Aorta (tissue), 5 donors: ENCODE measurements around the gene RPGRIP1. TPM values are rescaled to one million over a fixed set of nuclear protein-coding genes. Genes with fewer than 3 reads are reported as not detected.
"Not testable (repeated sequence)": the region's sequence is repeated elsewhere in the genome, so short reads cannot be mapped to it uniquely, and the experiment has no call there.

Source experiments
- ATAC-seq: fragments of 200-7000 bp; cut with Tn5 transposase; one replicate; pipeline ENCODE4 v1.9.1; 2022; ENCODE audit warnings: moderate library complexity; ENCODE audit not compliant: low FRiP score
- DNase-seq, 2 donors: peaks; one replicate each; pipeline ENCODE4 v3.0.0-alpha.2; 2020
- H3K27ac ChIP-seq, 2 donors: one replicate each; pipeline ENCODE4 v1.5.1; 2013; ENCODE audit warnings: low read length in 2 of 2, mild to moderate bottlenecking in 2 of 2, moderate library complexity in 2 of 2, control low read depth in 1 of 2, inconsistent platforms in 1 of 2, low read depth in 1 of 2
- H3K27me3 ChIP-seq, 2 donors: one replicate each; pipeline ENCODE4 v1.6.1; 2013; ENCODE audit warnings: control low read depth in 1 of 2, low read length in 1 of 2, mild to moderate bottlenecking in 1 of 2, moderate library complexity in 1 of 2; ENCODE audit not compliant: insufficient read depth in 2 of 2, control insufficient read depth in 1 of 2
- H3K36me3 ChIP-seq, 2 donors: one replicate each; pipeline ENCODE4 v1.6.1; 2013; ENCODE audit warnings: control low read depth in 1 of 2, low read length in 1 of 2, mild to moderate bottlenecking in 1 of 2; ENCODE audit not compliant: insufficient read depth in 2 of 2, control insufficient read depth in 1 of 2
- H3K4me1 ChIP-seq, 2 donors: one replicate each; pipeline ENCODE4 v1.6.1; 2013; ENCODE audit warnings: low read length in 2 of 2, control low read depth in 1 of 2, mild to moderate bottlenecking in 1 of 2, moderate library complexity in 1 of 2; ENCODE audit not compliant: insufficient read depth in 2 of 2, control insufficient read depth in 1 of 2
- H3K4me3 ChIP-seq, 2 donors: one replicate each; pipeline ENCODE4 v1.5.1; 2013; ENCODE audit warnings: low read length in 2 of 2, control low read depth in 1 of 2, mild to moderate bottlenecking in 1 of 2
- H3K9me3 ChIP-seq: one replicate; pipeline ENCODE4 v1.6.1; 2013; ENCODE audit warnings: mild to moderate bottlenecking, low read length; ENCODE audit not compliant: control insufficient read depth
- WGBS, 2 donors: extraction: QIAGEN DNeasy Blood & Tissue Kit; methylation state at CpG; one replicate each; pipeline ENCODE4 v1.1.7; 2013; 5-methylcytosine and 5-hydroxymethylcytosine counted together
- intact Hi-C, 2 donors: fragments of 100-400 bp; cut with DNase I; formaldehyde crosslinking; loops; one replicate each; pipeline versions ENCODE4 v1.14.2 to v1.15.0; 2022
- polyA plus RNA-seq, 2 donors: library from polyadenylated mRNA; stranded (reverse); fragments of 200-250 nt; gene quantifications; one replicate each; pipeline ENCODE4 v1.2.3, GENCODE V29; 2013
- total RNA-seq, 2 donors: library from RNA; stranded (reverse); fragmentation: NEBNext Ultra II Directional; extraction: Animal tissue kit (Norgen Biotek cat#: 25700); gene quantifications; one replicate each; pipeline ENCODE4 v1.2.1, GENCODE V29; 2021
- donor health status: healthy with polysubstance abuse.
- donor health status: Bipolar disorder and iron deficiency.
- donor health status: DM: no; HTN: no; CAD: no.
- donor health status: DM: no; HTN: no; CAD: no.
- donor health status: DM: yes; HTN: yes; CAD: no.

The RPGRIP1 gene
- total and polyA plus RNA-seq, 4 donors = 0.25 to 2.3 (median 0.39) TPM; not detected in 1

- intact Hi-C loops = not testable (repeated sequence)
Measured at GRCh38 chr14:21302836-21303140, 22.9 kb downstream of the RPGRIP1 start.

GRCh38 chr14:21307637-21308036 is 27.8 kb downstream of the RPGRIP1 start:
- ATAC-seq (no peak), DNase-seq (no peak)
- Histone ChIP-seq H3K27me3 (peaks cover 0 to 2% of the 10 kb centered on the region in 2 donors), H3K36me3 (no peaks in the 10 kb centered on the region), H3K4me1 (no peaks in the 10 kb centered on the region), H3K9me3 (no peaks in the 10 kb centered on the region), H3K4me3 (no peak overlapping the region), H3K27ac (no peak overlapping the region)
- WGBS, 2 donors = 81 to 87% methylated on average over 3 of the region's 3 CpGs
- intact Hi-C loops = no loop called here

More at GRCh38 chr14:21302836-21303140, 22.9 kb downstream of the RPGRIP1 start:
- not testable (repeated sequence) for H3K4me1 ChIP-seq, ATAC-seq, H3K27me3 ChIP-seq, DNase-seq, H3K27ac ChIP-seq, H3K36me3 ChIP-seq, H3K4me3 ChIP-seq, H3K9me3 ChIP-seq
- WGBS, 2 donors = 83 to 90% methylated on average over 2 of the region's 2 CpGs

- ATAC-seq (no peak), DNase-seq (no peak)
- Histone ChIP-seq H3K4me3 (peak overlapping the region in 1 of 2 donors; percentile 34), H3K27ac (no peak overlapping the region), H3K27me3 (peaks cover 0 to 2% of the 10 kb centered on the region in 2 donors), H3K36me3 (no peaks in the 10 kb centered on the region), H3K9me3 (no peaks in the 10 kb centered on the region), H3K4me1 (no peaks in the 10 kb centered on the region)
- intact Hi-C loops = no loop called here
Measured at GRCh38 chr14:21308132-21308478, 28.2 kb downstream of the RPGRIP1 start.

- peak in 1 of 2 donors; percentile 56 for DNase-seq
- Histone ChIP-seq H3K36me3 (no peaks in the 10 kb centered on the region), H3K27ac (no peak overlapping the region), H3K4me1 (no peaks in the 10 kb centered on the region), H3K4me3 (peak overlapping the region in 1 of 2 donors; percentile 34), H3K27me3 (peaks cover 0 to 2% of the 10 kb centered on the region in 2 donors), H3K9me3 (no peaks in the 10 kb centered on the region)
- ATAC-seq = peak; percentile 48
- WGBS, 2 donors = 2% methylated on average over 16 of the region's 16 CpGs
- intact Hi-C loops = no loop called here
Measured at GRCh38 chr14:21308479-21309237, 28.8 kb downstream of the RPGRIP1 start.

GRCh38 chr14:21309238-21309636 is 29.4 kb downstream of the RPGRIP1 start:
- Histone ChIP-seq H3K4me1 (no peaks in the 10 kb centered on the region), H3K36me3 (no peaks in the 10 kb centered on the region), H3K27ac (no peak overlapping the region), H3K27me3 (peaks cover 0 to 2% of the 10 kb centered on the region in 2 donors), H3K4me3 (no peak overlapping the region), H3K9me3 (no peaks in the 10 kb centered on the region)
- DNase-seq (no peak), ATAC-seq (no peak)
- 69 to 76% methylated on average over 8 of the region's 8 CpGs for WGBS, 2 donors
- intact Hi-C loops = no loop called here

- Histone ChIP-seq H3K27me3 (peaks cover 0 to 2% of the 10 kb centered on the region in 2 donors), H3K4me1 (no peaks in the 10 kb centered on the region), H3K4me3 (no peak overlapping the region), H3K9me3 (no peaks in the 10 kb centered on the region), H3K36me3 (no peaks in the 10 kb centered on the region), H3K27ac (no peak overlapping the region)
- DNase-seq (no peak), ATAC-seq (no peak)
- WGBS, 2 donors = 91 to 95% methylated on average over 3 of the region's 3 CpGs
- intact Hi-C loops = no loop called here
Measured at GRCh38 chr14:21309956-21310355, 30.1 kb downstream of the RPGRIP1 start.

- 52 to 56% methylated on average over 2 of the region's 2 CpGs for WGBS, 2 donors
- H3K27ac ChIP-seq = no peak overlapping the region
- peaks cover 0 to 2% of the 10 kb centered on the region in 2 donors for H3K27me3 ChIP-seq
- no peaks in the 10 kb centered on the region for H3K4me1 ChIP-seq
- DNase-seq (no peak), ATAC-seq (no peak)
- intact Hi-C loops = no loop called here
- H3K36me3 ChIP-seq = no peaks in the 10 kb centered on the region
- H3K4me3 ChIP-seq = no peak overlapping the region
- no peaks in the 10 kb centered on the region for H3K9me3 ChIP-seq
Measured at GRCh38 chr14:21311614-21312013, 31.7 kb downstream of the RPGRIP1 start.

GRCh38 chr14:21313512-21313911 is 33.6 kb downstream of the RPGRIP1 start:
- no peak overlapping the region for H3K27ac ChIP-seq
- H3K36me3 ChIP-seq = no peaks in the 10 kb centered on the region
- intact Hi-C loops = no loop called here
- no peaks in the 10 kb centered on the region for H3K9me3 ChIP-seq
- no peak for ATAC-seq
- H3K4me3 ChIP-seq = no peak overlapping the region
- H3K27me3 ChIP-seq = peaks cover 0 to 1% of the 10 kb centered on the region in 2 donors
- 86 to 88% methylated on average over 12 of the region's 12 CpGs for WGBS, 2 donors
- no peaks in the 10 kb centered on the region for H3K4me1 ChIP-seq
- DNase-seq = no peak

GRCh38 chr14:21317398-21317797 is 37.5 kb downstream of the RPGRIP1 start:
- 41 to 44% methylated on average over 3 of the region's 3 CpGs for WGBS, 2 donors
- Histone ChIP-seq H3K4me3 (no peak overlapping the region), H3K9me3 (no peaks in the 10 kb centered on the region), H3K4me1 (no peaks in the 10 kb centered on the region), H3K36me3 (no peaks in the 10 kb centered on the region), H3K27me3 (no peaks in the 10 kb centered on the region), H3K27ac (no peak overlapping the region)
- intact Hi-C loops = no loop called here
- ATAC-seq = no peak
- DNase-seq = no peak
